ENCODE results near the gene CD70. TPM values are rescaled to one million over a fixed set of nuclear protein-coding genes. Genes with fewer than 3 reads are reported as not detected.

Gene CD70
- total RNA-seq, 1 donor from 2014 or later = not detected

DNA sequence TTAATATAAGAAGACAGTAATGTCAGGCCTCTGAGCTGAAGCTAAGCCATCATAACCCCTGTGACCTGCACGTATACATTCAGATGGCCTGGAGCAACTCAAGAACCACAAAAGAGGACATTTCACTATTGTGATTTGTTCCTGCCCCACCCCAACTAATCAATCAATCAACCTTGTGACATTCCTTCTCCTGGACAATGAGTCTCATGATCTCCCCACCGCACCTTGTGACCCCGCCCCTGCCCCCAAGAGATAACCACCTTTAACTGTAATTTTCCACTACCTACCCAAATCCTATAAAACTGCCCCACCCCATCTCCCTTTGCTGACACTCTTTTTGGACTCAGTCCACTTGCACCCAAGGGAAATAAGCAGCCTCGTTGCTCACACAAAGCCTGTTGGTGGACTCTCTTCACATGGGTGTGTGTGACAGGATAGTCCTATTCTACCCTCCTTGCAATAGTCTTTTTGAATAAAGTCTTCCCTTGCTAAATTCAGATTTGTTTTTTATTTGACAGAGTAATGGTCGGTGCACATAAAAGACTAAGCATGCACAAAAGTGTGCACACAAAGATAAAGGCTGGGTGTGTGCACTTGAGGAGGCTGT is 14.0 kb downstream of the CD70 start:
- H3K27ac Mint-ChIP-seq = no peak overlapping the region
- no peak overlapping the region for H3K4me3 Mint-ChIP-seq (ENCODE audit: low read depth)
- no peaks in the 10 kb centered on the region for H3K4me1 Mint-ChIP-seq (ENCODE audit: low read depth)
- H3K9me3 Mint-ChIP-seq (ENCODE audit: low read depth) = peaks cover 9% of the 10 kb centered on the region
- H3K27me3 Mint-ChIP-seq = peaks cover 6% of the 10 kb centered on the region
- DNase-seq (ENCODE audit: low spot score, unreplicated experiment) = no peak
- TF ChIP-seq, protein P1, sequence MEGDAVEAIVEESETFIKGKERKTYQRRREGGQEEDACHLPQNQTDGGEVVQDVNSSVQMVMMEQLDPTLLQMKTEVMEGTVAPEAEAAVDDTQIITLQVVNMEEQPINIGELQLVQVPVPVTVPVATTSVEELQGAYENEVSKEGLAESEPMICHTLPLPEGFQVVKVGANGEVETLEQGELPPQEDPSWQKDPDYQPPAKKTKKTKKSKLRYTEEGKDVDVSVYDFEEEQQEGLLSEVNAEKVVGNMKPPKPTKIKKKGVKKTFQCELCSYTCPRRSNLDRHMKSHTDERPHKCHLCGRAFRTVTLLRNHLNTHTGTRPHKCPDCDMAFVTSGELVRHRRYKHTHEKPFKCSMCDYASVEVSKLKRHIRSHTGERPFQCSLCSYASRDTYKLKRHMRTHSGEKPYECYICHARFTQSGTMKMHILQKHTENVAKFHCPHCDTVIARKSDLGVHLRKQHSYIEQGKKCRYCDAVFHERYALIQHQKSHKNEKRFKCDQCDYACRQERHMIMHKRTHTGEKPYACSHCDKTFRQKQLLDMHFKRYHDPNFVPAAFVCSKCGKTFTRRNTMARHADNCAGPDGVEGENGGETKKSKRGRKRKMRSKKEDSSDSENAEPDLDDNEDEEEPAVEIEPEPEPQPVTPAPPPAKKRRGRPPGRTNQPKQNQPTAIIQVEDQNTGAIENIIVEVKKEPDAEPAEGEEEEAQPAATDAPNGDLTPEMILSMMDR (IDR thresholded peaks at IDR 0.05; ENCODE audit: unreplicated experiment) = no peak
- no peaks in the 10 kb centered on the region for H3K36me3 Mint-ChIP-seq (ENCODE audit: insufficient read depth)

DNA sequence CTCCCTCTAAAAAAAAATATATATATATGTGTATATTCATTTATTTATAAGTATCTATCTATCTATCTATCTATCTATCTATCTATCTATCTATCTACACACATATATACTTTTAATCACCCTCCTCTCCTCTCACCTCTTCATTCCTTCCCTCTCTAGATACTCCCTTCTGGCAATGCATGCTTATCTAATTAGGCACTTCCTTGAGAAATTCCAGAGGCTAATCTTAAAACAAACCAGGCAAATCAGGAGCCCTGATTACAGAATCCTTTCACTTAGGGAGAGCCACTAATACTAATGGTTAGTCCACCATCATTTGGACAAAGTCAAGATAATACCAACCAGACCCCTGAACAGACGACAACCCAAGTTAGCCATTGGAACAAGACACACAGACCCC is 17.6 kb downstream of the CD70 start:
- no peak overlapping the region for H3K4me3 Mint-ChIP-seq (ENCODE audit: low read depth)
- no peak overlapping the region for H3K27ac Mint-ChIP-seq
- H3K4me1 Mint-ChIP-seq (ENCODE audit: low read depth) = no peaks in the 10 kb centered on the region
- H3K9me3 Mint-ChIP-seq (ENCODE audit: low read depth) = peaks cover 8% of the 10 kb centered on the region
- no peaks in the 10 kb centered on the region for H3K27me3 Mint-ChIP-seq
- DNase-seq (ENCODE audit: low spot score, unreplicated experiment) = no peak
- TF ChIP-seq, protein P1 (IDR thresholded peaks at IDR 0.05; ENCODE audit: unreplicated experiment) = no peak
- no peaks in the 10 kb centered on the region for H3K36me3 Mint-ChIP-seq (ENCODE audit: insufficient read depth)

DNA sequence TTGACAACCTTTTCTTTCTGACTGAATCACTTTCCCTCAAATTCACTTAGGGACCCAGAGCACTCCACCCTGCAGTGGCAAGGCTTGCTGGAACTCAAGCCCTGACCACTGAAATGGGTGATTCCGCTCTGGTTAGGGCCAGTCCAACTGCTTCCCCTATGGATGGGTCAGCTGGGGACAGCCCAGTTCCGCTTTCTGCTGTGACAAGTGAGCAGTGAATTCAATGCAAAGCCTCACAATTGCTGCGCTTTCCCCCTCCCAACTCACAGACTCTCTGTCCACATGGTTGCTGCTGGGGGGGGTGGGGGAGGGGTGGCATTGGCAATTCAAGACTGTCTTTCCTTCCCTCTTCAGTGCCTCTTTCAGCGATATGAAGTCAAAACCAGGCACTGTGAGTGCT is 18.7 kb downstream of the CD70 start:
- no peak overlapping the region for H3K27ac Mint-ChIP-seq
- H3K4me3 Mint-ChIP-seq (ENCODE audit: low read depth) = no peak overlapping the region
- H3K4me1 Mint-ChIP-seq (ENCODE audit: low read depth) = peaks cover 2% of the 10 kb centered on the region
- no peak for DNase-seq (ENCODE audit: low spot score, unreplicated experiment)
- H3K27me3 Mint-ChIP-seq = no peaks in the 10 kb centered on the region
- no peaks in the 10 kb centered on the region for H3K36me3 Mint-ChIP-seq (ENCODE audit: insufficient read depth)
- TF ChIP-seq, protein P1 (IDR thresholded peaks at IDR 0.05; ENCODE audit: unreplicated experiment) = no peak
- H3K9me3 Mint-ChIP-seq (ENCODE audit: low read depth) = peaks cover 10% of the 10 kb centered on the region

DNA sequence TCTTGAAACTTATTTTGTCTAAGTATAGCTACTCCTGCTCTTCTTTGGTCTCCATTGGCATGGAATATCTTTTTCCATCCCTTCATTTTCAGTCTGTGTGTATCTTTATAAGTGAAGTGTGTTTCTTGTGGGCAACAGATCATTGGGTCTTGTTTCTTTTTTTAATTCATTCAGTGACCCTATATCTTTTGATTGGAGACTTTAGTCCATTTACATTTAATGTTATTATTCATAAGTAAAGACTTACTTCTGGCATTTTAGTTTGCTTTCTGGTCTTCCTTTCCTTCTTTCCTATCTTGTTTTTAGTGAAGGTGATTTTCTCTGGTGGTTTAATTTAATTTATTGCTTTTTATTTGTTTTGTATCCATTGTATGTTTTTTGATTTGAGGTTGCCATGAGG is 19.8 kb downstream of the CD70 start:
- no peaks in the 10 kb centered on the region for H3K36me3 Mint-ChIP-seq (ENCODE audit: insufficient read depth)
- H3K27me3 Mint-ChIP-seq = no peaks in the 10 kb centered on the region
- H3K4me1 Mint-ChIP-seq (ENCODE audit: low read depth) = peaks cover 2% of the 10 kb centered on the region
- H3K27ac Mint-ChIP-seq = no peak overlapping the region
- no peak for DNase-seq (ENCODE audit: low spot score, unreplicated experiment)
- H3K4me3 Mint-ChIP-seq (ENCODE audit: low read depth) = no peak overlapping the region
- TF ChIP-seq, protein P1 (IDR thresholded peaks at IDR 0.05; ENCODE audit: unreplicated experiment) = no peak
- H3K9me3 Mint-ChIP-seq (ENCODE audit: low read depth) = peaks cover 15% of the 10 kb centered on the region

DNA sequence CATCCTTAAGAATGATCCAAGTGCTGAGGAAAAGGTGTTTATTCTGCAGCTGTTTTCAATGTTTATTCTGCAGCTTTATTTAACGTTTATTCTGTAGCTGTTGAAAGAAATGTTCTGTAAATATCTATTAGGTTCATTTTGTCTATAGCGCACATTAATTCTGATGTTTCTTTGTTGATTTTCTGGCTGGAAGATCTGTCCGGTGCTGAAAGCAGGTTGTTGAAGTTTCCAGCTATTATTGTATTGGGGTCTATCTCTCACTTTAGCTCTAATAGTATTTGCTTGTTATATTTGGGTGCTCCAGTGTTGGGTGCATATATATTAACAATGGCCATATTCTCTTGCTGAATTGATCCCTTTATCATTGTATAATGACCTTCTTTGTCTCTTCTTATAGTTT is 20.2 kb downstream of the CD70 start:
- TF ChIP-seq, protein P1 (IDR thresholded peaks at IDR 0.05; ENCODE audit: unreplicated experiment) = no peak
- H3K4me3 Mint-ChIP-seq (ENCODE audit: low read depth) = no peak overlapping the region
- peaks cover 2% of the 10 kb centered on the region for H3K4me1 Mint-ChIP-seq (ENCODE audit: low read depth)
- DNase-seq (ENCODE audit: low spot score, unreplicated experiment) = no peak
- peaks cover 15% of the 10 kb centered on the region for H3K9me3 Mint-ChIP-seq (ENCODE audit: low read depth)
- no peak overlapping the region for H3K27ac Mint-ChIP-seq
- H3K36me3 Mint-ChIP-seq (ENCODE audit: insufficient read depth) = no peaks in the 10 kb centered on the region
- no peaks in the 10 kb centered on the region for H3K27me3 Mint-ChIP-seq

Measured in progenitor cell of endocrine pancreas (in vitro differentiated cells).